DOHH2 (cell line): Measurements from ENCODE around the gene TXNDC2.

Experiments used
- EZH2phosphoT487 ChIP-seq: fragments of 200-600 bp; sonication (generic); IDR thresholded peaks from 2 replicates; pipeline ENCODE4 v1.6.1; 2017; ENCODE audit warnings: borderline replicate concordance, mild to moderate bottlenecking, antibody characterized with exemption, low read length, moderate library complexity, mixed read lengths
- TF ChIP-seq, protein P1 (sequence below): fragments of 200-600 bp; sonication (generic); IDR thresholded peaks from one replicate; pipeline ENCODE4 v1.5.1; 2014; ENCODE audit warnings: antibody characterized with exemption, mild to moderate bottlenecking, low read depth, low read length; ENCODE audit not compliant: poor library complexity, severe bottlenecking

DNA sequence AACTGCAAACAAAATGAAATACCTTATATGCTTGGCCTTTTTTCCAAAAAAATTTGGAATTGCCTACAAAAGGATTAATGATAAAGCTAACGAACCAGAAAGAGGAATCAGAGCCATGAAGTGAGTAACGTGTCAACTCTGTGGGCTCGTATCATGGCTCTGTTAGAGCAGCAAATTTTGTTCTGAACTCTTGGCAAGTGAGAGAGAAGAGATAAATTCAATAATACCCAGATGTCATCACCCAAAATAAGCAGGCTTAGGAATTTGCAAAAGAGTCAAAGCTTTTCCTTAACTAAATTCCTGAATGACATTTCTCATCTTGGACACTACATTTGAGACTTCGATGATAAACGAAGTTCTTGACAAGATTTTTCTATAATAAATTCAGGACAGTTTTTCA lies 4.4 kb downstream of the TXNDC2 start:
- TF ChIP-seq, protein P1, sequence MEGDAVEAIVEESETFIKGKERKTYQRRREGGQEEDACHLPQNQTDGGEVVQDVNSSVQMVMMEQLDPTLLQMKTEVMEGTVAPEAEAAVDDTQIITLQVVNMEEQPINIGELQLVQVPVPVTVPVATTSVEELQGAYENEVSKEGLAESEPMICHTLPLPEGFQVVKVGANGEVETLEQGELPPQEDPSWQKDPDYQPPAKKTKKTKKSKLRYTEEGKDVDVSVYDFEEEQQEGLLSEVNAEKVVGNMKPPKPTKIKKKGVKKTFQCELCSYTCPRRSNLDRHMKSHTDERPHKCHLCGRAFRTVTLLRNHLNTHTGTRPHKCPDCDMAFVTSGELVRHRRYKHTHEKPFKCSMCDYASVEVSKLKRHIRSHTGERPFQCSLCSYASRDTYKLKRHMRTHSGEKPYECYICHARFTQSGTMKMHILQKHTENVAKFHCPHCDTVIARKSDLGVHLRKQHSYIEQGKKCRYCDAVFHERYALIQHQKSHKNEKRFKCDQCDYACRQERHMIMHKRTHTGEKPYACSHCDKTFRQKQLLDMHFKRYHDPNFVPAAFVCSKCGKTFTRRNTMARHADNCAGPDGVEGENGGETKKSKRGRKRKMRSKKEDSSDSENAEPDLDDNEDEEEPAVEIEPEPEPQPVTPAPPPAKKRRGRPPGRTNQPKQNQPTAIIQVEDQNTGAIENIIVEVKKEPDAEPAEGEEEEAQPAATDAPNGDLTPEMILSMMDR, result no peak
- no peak for TF ChIP-seq EZH2phosphoT487
